GM12875 (cell line): ENCODE results near the gene PRDM7.

Experiments
- H3K4me3 ChIP-seq: one replicate; pipeline ENCODE4 v1.5.1; 2011; ENCODE audit warnings: low read depth, low read length, control low read depth
- TF ChIP-seq, protein P1 (sequence below): IDR thresholded peaks from 2 replicates; pipeline ENCODE4 v1.5.1; 2011; ENCODE audit warnings: low read depth, mild to moderate bottlenecking, control low read depth, inconsistent platforms, low read length, moderate library complexity, borderline replicate concordance; ENCODE audit not compliant: insufficient read depth

The PRDM7 gene

DNA sequence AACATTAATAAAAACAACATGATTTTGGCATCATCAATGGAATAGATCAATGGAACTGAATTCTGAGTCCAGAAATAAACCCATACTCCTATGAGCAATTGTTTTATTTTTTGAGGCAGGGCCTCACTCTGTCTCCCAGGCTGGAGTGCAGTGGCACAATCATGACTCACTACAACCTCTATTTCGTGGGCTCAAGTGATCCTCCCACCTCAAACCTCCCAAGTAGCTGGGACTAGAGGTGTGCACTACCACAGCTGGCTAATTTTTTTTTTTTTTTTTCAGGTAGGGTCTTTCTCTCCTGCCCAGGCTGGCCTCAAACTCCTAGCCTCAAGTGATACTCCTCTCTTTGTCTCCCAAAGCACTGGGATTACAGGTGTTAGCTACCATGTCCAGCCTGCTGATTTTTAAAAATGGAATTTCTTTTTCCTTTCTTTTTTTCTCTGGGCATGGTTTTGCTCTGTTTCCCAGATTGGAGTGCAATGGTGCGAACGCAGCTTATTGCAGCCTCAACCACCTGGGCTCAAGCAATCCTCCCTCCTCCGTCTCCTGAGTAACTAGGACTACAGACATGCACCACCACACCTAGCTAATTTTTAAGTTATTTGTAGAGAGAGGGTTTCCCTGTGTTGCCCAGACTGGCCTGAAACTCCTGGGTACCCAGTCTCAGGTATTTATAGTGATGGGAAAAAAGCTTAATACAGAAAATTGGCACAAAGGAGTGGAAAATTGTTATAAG lies 7.3 kb upstream of the PRDM7 start:
- TF ChIP-seq, protein P1, sequence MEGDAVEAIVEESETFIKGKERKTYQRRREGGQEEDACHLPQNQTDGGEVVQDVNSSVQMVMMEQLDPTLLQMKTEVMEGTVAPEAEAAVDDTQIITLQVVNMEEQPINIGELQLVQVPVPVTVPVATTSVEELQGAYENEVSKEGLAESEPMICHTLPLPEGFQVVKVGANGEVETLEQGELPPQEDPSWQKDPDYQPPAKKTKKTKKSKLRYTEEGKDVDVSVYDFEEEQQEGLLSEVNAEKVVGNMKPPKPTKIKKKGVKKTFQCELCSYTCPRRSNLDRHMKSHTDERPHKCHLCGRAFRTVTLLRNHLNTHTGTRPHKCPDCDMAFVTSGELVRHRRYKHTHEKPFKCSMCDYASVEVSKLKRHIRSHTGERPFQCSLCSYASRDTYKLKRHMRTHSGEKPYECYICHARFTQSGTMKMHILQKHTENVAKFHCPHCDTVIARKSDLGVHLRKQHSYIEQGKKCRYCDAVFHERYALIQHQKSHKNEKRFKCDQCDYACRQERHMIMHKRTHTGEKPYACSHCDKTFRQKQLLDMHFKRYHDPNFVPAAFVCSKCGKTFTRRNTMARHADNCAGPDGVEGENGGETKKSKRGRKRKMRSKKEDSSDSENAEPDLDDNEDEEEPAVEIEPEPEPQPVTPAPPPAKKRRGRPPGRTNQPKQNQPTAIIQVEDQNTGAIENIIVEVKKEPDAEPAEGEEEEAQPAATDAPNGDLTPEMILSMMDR = no peak

GRCh38 chr16:90083139-90083538 lies 6.0 kb upstream of the PRDM7 start:
- TF ChIP-seq, protein P1 = no peak
- H3K4me3 ChIP-seq = no peak overlapping the region

More for the DNA sequence above, 7.3 kb upstream of the PRDM7 start:
- no peak overlapping the region for H3K4me3 ChIP-seq

DNA sequence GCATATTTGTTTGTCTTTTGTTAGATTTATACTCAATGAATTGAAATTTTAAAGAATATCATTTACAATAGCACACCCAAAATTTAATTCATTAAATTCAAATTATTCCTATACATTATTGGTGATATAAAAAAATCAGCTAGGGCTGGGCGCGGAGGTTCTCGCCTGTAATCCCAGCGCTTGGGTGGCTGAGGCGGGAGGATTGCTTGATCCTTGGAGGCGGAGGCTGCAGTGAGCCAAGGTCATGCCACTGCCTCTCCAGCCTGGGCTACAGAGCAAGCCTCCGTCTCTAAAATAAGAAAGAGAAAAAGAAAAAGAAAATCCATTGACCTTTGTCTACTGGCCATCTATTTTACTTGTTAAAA lies 4.5 kb upstream of the PRDM7 start:
- H3K4me3 ChIP-seq = no peak overlapping the region
- TF ChIP-seq, protein P1 = no peak

DNA sequence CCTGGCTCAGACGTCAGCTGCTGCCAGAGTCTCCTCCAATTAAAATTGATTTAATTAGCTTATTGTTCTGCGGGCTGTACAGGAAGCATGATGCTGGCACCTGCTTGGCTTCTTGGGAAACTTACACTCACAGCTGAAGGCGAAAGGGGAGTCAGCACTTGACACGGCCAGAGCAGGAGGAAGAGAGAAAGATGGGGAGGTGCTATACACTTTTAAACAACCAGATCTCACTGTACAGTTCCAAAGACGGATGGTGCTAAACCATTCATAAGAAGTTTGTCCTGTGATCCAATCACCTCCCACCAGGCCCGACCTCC lies 1.4 kb upstream of the PRDM7 start:
- TF ChIP-seq, protein P1 = no peak
- no peak overlapping the region for H3K4me3 ChIP-seq

- no peak overlapping the region for H3K4me3 ChIP-seq
Observed at GRCh38 chr16:90077757-90078578, 837 bp upstream of the PRDM7 start.

GRCh38 chr16:90072442-90073105 lies 4.6 kb downstream of the PRDM7 start:
- H3K4me3 ChIP-seq = no peak overlapping the region
- TF ChIP-seq, protein P1 = no peak

More at GRCh38 chr16:90077757-90078578, 837 bp upstream of the PRDM7 start:
- TF ChIP-seq, protein P1 = no peak
